ENCODE data around the gene RNF130. TPM values are rescaled to one million over a fixed set of nuclear protein-coding genes. Genes with fewer than 3 reads are reported as not detected.
A peak's percentile ranks its signal among the peaks of the same experiment; 100 is the strongest.

RNF130 gene
- total RNA-seq, 1 donor from 2014 or later: 104 TPM

GRCh38 chr5:180098991-180099732 lies 27.6 kb upstream of the RNF130 start:
- no peak overlapping the region for H3K27ac Mint-ChIP-seq (ENCODE audit: unreplicated experiment)
- peaks cover 10% of the 10 kb centered on the region for H3K27me3 Mint-ChIP-seq (ENCODE audit: unreplicated experiment)
- no peaks in the 10 kb centered on the region for H3K4me1 Mint-ChIP-seq (ENCODE audit: low read depth, unreplicated experiment)
- H3K9me3 Mint-ChIP-seq (ENCODE audit: unreplicated experiment): peaks cover 3% of the 10 kb centered on the region
- H3K36me3 Mint-ChIP-seq (ENCODE audit: unreplicated experiment): peaks cover 6% of the 10 kb centered on the region
- H3K4me3 Mint-ChIP-seq (ENCODE audit: unreplicated experiment): no peak overlapping the region
- no peak for TF ChIP-seq CTCF (IDR thresholded peaks at IDR 0.05; ENCODE audit: partially characterized antibody, unreplicated experiment)
- DNase-seq: no peak

DNA sequence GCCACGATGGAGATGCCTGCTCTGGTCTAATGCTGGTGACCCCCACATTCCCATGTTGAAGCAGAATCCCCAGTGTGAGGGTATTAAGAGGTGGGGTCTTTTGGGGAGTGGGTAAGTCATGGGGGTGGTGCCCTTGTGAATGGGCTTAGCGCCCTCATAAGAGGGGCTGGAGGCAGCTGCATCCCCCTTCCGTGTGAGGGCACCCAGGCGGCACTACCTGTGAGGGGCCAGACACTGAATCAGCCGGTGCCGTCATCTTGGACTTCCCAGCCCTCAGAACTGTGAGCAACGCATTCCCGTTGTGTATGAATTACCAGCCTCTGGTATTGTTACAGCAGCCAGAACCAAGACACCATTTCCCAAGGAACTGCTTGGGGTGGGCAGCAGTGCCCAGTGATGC lies 27.0 kb upstream of the RNF130 start:
- Mint-ChIP-seq H3K9me3 (ENCODE audit: unreplicated experiment) (peaks cover 3% of the 10 kb centered on the region), H3K27ac (ENCODE audit: unreplicated experiment) (no peak overlapping the region), H3K36me3 (ENCODE audit: unreplicated experiment) (peaks cover 12% of the 10 kb centered on the region), H3K27me3 (ENCODE audit: unreplicated experiment) (peaks cover 10% of the 10 kb centered on the region), H3K4me1 (ENCODE audit: low read depth, unreplicated experiment) (peaks cover 5% of the 10 kb centered on the region), H3K4me3 (ENCODE audit: unreplicated experiment) (no peak overlapping the region)
- TF ChIP-seq CTCF (IDR thresholded peaks at IDR 0.05; ENCODE audit: partially characterized antibody, unreplicated experiment): no peak
- no peak for DNase-seq

DNA sequence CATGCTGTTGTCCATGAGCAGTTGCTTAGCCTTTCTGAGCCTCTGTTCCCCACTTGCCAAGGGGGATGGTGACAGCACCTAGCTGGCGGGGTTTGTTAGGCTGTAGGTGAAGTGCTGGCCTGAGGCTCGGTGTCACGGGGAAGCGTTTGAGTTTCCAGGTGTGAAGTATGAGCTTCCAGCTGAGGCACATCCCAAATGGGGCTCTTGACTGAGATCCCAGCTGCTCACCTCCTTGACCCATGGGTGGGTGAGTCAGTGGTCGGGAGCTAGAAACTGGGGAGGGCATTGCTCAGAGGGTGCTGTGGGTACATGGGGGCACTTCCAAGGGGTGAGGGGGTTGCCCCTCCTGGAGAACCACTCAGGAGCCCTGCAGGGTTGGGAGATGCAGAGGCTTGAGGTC lies 26.4 kb upstream of the RNF130 start:
- Mint-ChIP-seq H3K27me3 (ENCODE audit: unreplicated experiment) (peaks cover 10% of the 10 kb centered on the region), H3K36me3 (ENCODE audit: unreplicated experiment) (peaks cover 12% of the 10 kb centered on the region), H3K27ac (ENCODE audit: unreplicated experiment) (no peak overlapping the region), H3K4me3 (ENCODE audit: unreplicated experiment) (no peak overlapping the region), H3K4me1 (ENCODE audit: low read depth, unreplicated experiment) (peaks cover 5% of the 10 kb centered on the region), H3K9me3 (ENCODE audit: unreplicated experiment) (peaks cover 3% of the 10 kb centered on the region)
- no peak for TF ChIP-seq CTCF (IDR thresholded peaks at IDR 0.05; ENCODE audit: partially characterized antibody, unreplicated experiment)
- no peak for DNase-seq

GRCh38 chr5:180097163-180097894 lies 25.8 kb upstream of the RNF130 start:
- TF ChIP-seq CTCF (IDR thresholded peaks at IDR 0.05; ENCODE audit: partially characterized antibody, unreplicated experiment): no peak
- no peak overlapping the region for H3K4me3 Mint-ChIP-seq (ENCODE audit: unreplicated experiment)
- H3K4me1 Mint-ChIP-seq (ENCODE audit: low read depth, unreplicated experiment): peaks cover 6% of the 10 kb centered on the region
- peak overlapping the region; percentile 55 for H3K27ac Mint-ChIP-seq (ENCODE audit: unreplicated experiment)
- DNase-seq: no peak
- peaks cover 12% of the 10 kb centered on the region for H3K36me3 Mint-ChIP-seq (ENCODE audit: unreplicated experiment)
- H3K27me3 Mint-ChIP-seq (ENCODE audit: unreplicated experiment): peaks cover 10% of the 10 kb centered on the region
- peaks cover 3% of the 10 kb centered on the region for H3K9me3 Mint-ChIP-seq (ENCODE audit: unreplicated experiment)

DNA sequence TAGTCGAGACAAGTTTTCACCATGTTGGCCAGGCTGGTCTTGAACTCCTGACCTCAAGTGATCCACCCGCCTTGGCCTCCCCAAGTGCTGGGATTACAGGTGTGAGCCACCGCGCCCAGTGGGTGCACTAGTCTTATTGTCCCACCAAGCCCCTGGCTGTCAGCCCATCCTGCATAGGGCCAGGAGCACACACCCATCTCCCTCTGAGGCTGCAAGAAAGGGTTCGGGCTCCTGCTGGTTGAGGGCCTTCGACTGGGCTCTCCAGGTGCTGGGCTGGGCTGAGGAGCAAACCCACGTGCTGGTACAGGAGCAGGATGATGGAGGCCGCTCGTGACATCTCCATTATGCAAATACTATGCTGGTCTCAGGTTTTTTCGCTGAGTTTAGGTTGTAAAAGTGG lies 25.1 kb upstream of the RNF130 start:
- peaks cover 10% of the 10 kb centered on the region for H3K27me3 Mint-ChIP-seq (ENCODE audit: unreplicated experiment)
- H3K27ac Mint-ChIP-seq (ENCODE audit: unreplicated experiment): no peak overlapping the region
- no peak for TF ChIP-seq CTCF (IDR thresholded peaks at IDR 0.05; ENCODE audit: partially characterized antibody, unreplicated experiment)

More for the DNA sequence above, 25.1 kb upstream of the RNF130 start:
- Mint-ChIP-seq H3K9me3 (ENCODE audit: unreplicated experiment) (peaks cover 3% of the 10 kb centered on the region), H3K4me3 (ENCODE audit: unreplicated experiment) (no peak overlapping the region), H3K4me1 (ENCODE audit: low read depth, unreplicated experiment) (peaks cover 10% of the 10 kb centered on the region), H3K36me3 (ENCODE audit: unreplicated experiment) (peaks cover 12% of the 10 kb centered on the region)
- no peak for DNase-seq
